NAMALWA (cell line): ENCODE results near the gene TBC1D8.

Experiments
- DNase-seq: peaks from one replicate; pipeline ENCODE4 v3.0.0-alpha.2; 2015; ENCODE audit warnings: low spot score

TBC1D8 gene

GRCh38 chr2:100997509-100998234 lies 153.5 kb downstream of the TBC1D8 start:
- DNase-seq: no peak

- no peak for DNase-seq
Measured at GRCh38 chr2:100995309-100996075, 155.7 kb downstream of the TBC1D8 start.

- DNase-seq: no peak
Measured at GRCh38 chr2:100993294-100993693, 157.9 kb downstream of the TBC1D8 start.

- no peak for DNase-seq
Measured at GRCh38 chr2:100992262-100992661, 158.9 kb downstream of the TBC1D8 start.

GRCh38 chr2:100991404-100991773 lies 159.8 kb downstream of the TBC1D8 start:
- DNase-seq: no peak

GRCh38 chr2:100990650-100991403 lies 160.4 kb downstream of the TBC1D8 start:
- DNase-seq: no peak

- no peak for DNase-seq
Measured at GRCh38 chr2:100990166-100990565, 161.0 kb downstream of the TBC1D8 start.

- DNase-seq: no peak
Measured at GRCh38 chr2:100989666-100990065, 161.5 kb downstream of the TBC1D8 start.

GRCh38 chr2:100988630-100989417 lies 162.4 kb downstream of the TBC1D8 start:
- DNase-seq: no peak

- no peak for DNase-seq
Measured at GRCh38 chr2:100987974-100988373, 163.2 kb downstream of the TBC1D8 start.

- no peak for DNase-seq
Measured at GRCh38 chr2:100987536-100987935, 163.6 kb downstream of the TBC1D8 start.

GRCh38 chr2:100986157-100986556 lies 165.0 kb downstream of the TBC1D8 start:
- no peak for DNase-seq

GRCh38 chr2:100984892-100985307 lies 166.3 kb downstream of the TBC1D8 start:
- peak; percentile 81 for DNase-seq

GRCh38 chr2:100983684-100984310 lies 167.4 kb downstream of the TBC1D8 start:
- DNase-seq: no peak

GRCh38 chr2:100983201-100983600 lies 168.0 kb downstream of the TBC1D8 start:
- no peak for DNase-seq

GRCh38 chr2:100982431-100982861 lies 168.7 kb downstream of the TBC1D8 start:
- no peak for DNase-seq

- no peak for DNase-seq
Measured at GRCh38 chr2:100981011-100981410, 170.2 kb downstream of the TBC1D8 start.

- DNase-seq: no peak
Measured at GRCh38 chr2:100980046-100980445, 171.1 kb downstream of the TBC1D8 start.

GRCh38 chr2:100978582-100979191 lies 172.5 kb downstream of the TBC1D8 start:
- no peak for DNase-seq

- no peak for DNase-seq
Measured at GRCh38 chr2:100977511-100977910, 173.7 kb downstream of the TBC1D8 start.
